Body of pancreas (tissue), 4 donors: ENCODE results near the gene GLB1L2.
"Not testable (repeated sequence)": the region's sequence is repeated elsewhere in the genome, so short reads cannot be mapped to it uniquely, and the experiment has no call there.

Source experiments
- POLR2A ChIP-seq, 3 donors: fragments of 450-650 bp; IDR thresholded peaks; one replicate each; pipeline ENCODE4 v1.6.1; 2016; ENCODE audit warnings: antibody characterized with exemption in 3 of 3, mild to moderate bottlenecking in 2 of 3
- TF ChIP-seq, protein P1 (sequence below), 7 experiments: fragments of 450-650 bp in 4 of 7; fragments of 200-600 bp in 3 of 7; sonication (generic) in 3 of 7; IDR thresholded peaks; one replicate each; pipeline ENCODE4 v1.5.1; 2016 to 2019; ENCODE audit warnings: antibody characterized with exemption in 7 of 7

- TF ChIP-seq, protein P1, sequence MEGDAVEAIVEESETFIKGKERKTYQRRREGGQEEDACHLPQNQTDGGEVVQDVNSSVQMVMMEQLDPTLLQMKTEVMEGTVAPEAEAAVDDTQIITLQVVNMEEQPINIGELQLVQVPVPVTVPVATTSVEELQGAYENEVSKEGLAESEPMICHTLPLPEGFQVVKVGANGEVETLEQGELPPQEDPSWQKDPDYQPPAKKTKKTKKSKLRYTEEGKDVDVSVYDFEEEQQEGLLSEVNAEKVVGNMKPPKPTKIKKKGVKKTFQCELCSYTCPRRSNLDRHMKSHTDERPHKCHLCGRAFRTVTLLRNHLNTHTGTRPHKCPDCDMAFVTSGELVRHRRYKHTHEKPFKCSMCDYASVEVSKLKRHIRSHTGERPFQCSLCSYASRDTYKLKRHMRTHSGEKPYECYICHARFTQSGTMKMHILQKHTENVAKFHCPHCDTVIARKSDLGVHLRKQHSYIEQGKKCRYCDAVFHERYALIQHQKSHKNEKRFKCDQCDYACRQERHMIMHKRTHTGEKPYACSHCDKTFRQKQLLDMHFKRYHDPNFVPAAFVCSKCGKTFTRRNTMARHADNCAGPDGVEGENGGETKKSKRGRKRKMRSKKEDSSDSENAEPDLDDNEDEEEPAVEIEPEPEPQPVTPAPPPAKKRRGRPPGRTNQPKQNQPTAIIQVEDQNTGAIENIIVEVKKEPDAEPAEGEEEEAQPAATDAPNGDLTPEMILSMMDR (IDR thresholded peaks at IDR 0.05) = not testable (repeated sequence)
- TF ChIP-seq POLR2A (IDR thresholded peaks at IDR 0.05) = not testable (repeated sequence)
Measured at GRCh38 chr11:134344497-134345236, 12.9 kb downstream of the GLB1L2 start.
